HL-60/S4 (cell line): ENCODE measurements around the gene ATP8A1.

Experiments
- in situ Hi-C: fragments of 300-500 bp; cut with MboI; formaldehyde crosslinking; loops from 2 replicates; pipeline ENCODE4 v1.14.3; 2022; ENCODE audit warnings: low sequenced_read_pairs

The ATP8A1 gene

DNA sequence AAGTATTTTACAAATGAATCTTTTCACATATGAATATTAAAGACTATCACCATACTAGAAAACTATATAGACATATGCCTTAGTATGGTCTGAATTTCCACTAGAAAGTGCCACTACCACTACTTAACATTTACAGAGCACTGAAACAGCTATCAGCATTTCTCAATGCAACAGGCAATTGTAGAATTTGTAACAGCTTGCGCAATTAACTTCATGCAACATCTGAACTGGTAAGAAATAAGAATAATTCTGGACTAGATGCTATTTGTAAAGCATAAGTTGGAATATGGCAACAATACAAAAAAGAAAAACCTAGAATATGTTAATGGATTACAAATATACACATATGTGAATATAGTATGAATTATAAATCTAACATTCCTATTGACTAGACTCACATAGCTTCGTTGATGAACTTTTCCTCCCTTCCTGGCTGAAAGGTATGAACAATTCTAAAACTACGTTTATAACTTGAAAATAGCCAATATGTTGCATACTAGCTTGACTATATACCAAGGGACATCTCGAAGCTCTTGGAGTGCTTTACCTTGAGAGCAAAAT, 82.0 kb downstream of the ATP8A1 start:
- in situ Hi-C loops = loop anchor here (25.0 kb wide), 1 partner anchor 287 kb away; no protein-coding TSS in a partner anchor

DNA sequence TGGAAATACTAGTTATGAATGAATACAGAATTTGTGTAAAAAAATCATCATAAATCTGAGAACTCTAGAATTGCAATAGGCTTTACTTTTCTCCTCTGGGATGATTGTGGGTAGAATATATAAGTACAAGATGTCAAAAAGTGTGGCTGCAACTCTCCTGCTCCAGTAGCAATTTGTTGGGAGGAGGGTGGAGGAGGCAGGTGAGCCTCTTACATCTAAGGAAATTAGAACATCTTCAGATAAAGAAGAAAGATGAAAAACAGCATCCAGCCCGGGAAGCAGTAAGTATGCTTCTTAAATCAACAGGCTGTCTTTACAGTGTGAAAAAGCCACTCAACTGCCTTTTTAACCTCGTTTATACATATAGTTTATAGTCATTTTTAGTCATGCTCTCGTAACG, 83.7 kb downstream of the ATP8A1 start:
- in situ Hi-C loops = loop anchor here (25.0 kb wide), 1 partner anchor 289 kb away; no protein-coding TSS in a partner anchor

DNA sequence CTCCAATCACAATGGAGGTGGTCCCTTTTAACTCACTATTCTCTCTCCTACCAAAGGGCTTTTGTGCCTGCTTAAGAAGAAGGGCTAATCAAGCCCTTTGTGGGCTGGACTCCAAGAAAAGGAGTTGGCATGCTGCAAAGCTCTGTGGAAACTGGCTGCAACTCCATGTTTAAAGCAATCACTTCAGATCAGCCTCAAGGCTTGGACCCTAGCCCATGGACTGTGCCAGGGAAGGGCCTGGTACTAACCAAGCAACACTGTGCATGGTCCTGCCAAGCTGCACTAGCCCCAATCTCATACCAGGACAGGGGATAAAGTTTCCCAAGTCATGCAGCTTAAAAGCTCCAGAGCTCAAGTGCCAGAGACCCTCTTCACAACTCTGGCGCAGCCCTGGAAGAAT, 86.7 kb downstream of the ATP8A1 start:
- in situ Hi-C loops = loop anchor here (25.0 kb wide), 1 partner anchor 292 kb away; no protein-coding TSS in a partner anchor

DNA sequence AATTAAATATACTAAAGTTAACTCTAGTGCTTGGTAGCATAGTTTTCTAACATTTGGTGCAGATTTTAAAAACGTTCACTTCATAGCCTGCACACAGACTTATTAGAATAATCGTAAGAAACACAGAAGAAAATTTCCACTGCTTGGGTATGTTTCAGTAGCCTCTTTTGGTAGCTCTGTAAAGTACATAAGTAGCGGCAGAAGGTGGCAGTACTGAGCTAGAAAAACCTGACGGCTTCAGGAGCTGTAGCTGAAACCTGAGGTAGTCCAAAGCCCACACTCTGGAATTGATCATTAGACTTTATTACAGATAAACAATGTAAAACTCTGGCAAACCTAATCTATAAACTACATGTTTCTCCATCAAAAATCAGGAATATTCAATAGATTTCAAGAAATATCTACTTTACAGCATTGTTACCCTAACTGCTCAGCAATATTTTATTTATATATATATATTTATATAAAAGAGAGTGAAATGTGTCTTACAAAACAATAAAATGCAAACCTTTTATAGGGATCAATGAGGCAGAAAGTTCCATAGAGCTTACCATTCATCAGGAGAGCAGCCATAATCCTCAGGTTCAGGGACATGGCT, 88.2 kb downstream of the ATP8A1 start:
- in situ Hi-C loops = loop anchor here (25.0 kb wide), 1 partner anchor 294 kb away; no protein-coding TSS in a partner anchor

DNA sequence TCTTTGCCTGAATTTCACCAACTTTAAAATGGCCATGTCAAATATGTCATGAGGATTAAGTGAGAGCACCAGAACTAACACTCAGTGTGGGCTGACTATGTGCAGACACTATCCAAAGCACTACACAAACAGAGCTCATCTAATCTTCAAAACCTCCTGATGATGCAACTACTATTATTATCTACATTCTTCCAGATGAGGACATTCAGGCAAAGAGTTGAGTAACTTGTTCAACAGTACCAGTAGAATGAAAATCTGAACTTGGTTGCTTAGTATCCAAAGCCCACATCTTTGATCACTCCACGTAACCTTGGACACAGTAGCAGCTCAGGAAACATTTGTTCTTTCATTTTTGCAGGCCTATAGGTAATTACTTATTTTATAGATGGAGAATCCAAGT, 90.1 kb downstream of the ATP8A1 start:
- in situ Hi-C loops = loop anchor here (25.0 kb wide), 1 partner anchor 295 kb away; no protein-coding TSS in a partner anchor

DNA sequence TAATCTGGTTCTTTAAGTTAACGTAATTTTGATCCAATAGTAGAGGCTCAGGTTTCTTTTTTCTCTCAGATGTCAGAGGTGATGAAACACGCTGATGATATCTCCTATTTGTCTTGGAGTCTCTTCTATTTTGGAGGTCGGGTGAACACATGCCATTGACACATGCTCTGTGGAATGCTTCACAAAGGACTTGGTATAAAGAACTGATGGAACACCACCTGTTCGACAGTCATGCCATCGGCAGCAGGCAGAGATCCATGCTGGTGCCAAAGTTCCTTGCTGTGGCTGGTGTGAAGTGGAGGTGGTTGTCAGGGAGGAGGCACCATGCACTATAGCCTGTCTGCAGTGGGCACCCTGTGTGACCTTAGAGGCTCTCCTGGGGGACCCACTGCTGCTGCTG, 94.9 kb downstream of the ATP8A1 start:
- in situ Hi-C loops = loop anchor here (25.0 kb wide), 1 partner anchor 300 kb away; no protein-coding TSS in a partner anchor

DNA sequence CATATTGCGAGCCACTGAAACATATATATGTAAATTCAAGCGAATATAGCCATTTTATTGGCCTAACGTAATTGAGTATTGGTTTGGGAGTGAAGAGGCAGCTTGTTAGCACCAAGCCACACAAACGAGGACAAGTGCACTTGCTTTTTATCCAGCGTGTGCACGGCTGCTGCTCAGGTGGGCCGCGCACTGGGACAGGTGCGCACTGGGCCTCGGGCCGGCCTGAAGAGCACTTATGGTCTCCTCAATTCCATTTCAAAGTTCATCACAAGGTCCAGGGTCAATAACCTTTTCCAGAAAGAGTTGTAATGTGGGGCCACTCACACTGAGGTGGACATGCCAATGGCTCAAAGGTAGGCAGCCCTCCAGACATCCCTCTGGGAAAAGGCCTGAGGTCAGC, 95.9 kb downstream of the ATP8A1 start:
- in situ Hi-C loops = loop anchor here (25.0 kb wide), 1 partner anchor 301 kb away; no protein-coding TSS in a partner anchor

DNA sequence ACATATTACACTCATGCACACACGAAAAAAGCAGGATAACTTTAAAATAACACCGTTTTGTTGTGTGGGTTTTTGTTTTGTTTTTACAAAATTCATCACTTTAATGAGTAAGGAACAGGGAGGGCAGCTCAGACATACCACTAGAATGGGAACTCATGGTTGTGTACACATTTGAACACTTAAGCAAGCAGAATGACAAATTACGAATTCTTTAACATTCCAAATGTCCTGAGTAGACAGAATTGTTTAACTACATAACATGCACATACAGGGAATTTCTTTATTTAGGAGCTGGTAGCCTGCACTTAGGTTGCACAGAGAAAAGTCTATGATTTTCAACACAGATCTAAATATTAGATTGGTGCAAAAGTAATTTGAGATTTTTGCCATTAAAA, 96.4 kb downstream of the ATP8A1 start:
- in situ Hi-C loops = loop anchor here (25.0 kb wide), 1 partner anchor 302 kb away; no protein-coding TSS in a partner anchor

DNA sequence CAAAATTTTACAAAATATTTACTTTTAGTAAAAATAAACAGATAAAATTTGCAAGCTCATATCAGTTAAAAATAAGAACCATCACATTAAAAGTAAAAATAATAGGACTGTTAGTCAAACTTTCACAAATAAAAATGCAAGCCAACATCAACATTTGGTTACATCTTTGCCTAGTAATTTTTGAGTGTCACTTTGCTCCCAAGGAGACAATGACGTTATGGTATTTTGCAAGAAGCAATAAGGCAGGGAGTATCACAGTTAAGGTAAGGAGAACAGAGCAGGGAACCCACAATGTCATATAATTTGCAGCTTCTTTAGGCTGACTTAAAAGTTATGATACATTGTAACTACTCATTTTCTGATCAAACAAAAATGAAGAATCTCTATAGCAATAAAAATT, 98.7 kb downstream of the ATP8A1 start:
- in situ Hi-C loops = loop anchor here (25.0 kb wide), 1 partner anchor 304 kb away; no protein-coding TSS in a partner anchor

DNA sequence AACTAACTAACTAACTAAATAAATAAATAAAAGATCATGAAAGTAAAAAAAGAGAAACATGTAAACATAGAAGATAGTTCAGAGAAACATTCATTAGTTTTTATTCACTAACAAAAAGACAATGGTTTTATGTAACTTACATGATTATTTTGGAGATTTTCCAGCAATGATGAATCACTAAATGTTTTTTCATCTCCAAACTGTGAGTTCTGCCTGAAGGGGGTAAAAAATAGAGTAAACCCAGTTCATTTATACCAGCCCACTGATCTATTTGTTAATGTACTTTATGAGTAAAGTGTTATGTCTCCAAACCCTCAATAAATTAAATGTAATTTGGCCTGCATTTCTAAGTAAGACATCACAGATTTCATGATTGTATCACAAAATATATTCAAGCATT, 101.1 kb downstream of the ATP8A1 start:
- in situ Hi-C loops = loop anchor here (25.0 kb wide), 1 partner anchor 306 kb away; no protein-coding TSS in a partner anchor

DNA sequence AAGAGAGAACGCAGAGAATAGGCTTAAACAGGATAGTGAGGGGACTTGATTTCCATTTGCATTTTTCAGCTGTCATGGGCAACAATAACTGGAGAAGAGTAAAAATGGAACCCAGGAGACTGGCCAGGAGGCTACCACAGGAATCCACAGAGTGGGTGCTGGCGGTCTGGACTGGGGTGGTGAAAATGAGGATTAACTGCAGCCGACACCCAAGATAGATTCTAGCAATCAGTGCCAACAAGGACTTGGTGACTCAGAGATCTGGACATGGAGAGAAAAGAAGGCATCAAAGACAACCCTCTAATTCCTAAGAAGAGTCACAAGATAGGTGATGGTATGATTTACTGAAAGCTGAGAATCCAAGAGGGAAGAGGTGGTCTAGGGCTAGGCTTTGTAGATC, 102.8 kb downstream of the ATP8A1 start:
- in situ Hi-C loops = loop anchor here (25.0 kb wide), 1 partner anchor 308 kb away; no protein-coding TSS in a partner anchor

DNA sequence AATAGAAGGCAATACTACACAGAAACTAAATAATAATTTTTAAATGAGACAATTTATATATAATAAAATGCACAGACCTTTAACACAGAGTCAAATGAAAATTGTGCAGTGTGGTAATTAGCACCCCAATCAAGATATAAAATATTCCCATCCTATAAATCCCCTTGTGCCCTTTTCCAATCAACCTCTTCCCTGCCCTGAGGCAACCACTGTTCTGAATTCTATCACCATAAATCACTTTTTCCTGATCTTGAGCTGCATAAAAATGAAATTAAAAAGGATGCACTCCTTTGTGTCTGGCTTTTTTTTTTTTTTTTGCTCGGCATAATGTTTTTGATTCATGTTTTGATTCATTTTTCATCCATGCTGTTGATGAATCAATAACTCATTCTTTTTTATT, 107.0 kb downstream of the ATP8A1 start:
- in situ Hi-C loops = loop anchor here (25.0 kb wide), 1 partner anchor 312 kb away; no protein-coding TSS in a partner anchor

DNA sequence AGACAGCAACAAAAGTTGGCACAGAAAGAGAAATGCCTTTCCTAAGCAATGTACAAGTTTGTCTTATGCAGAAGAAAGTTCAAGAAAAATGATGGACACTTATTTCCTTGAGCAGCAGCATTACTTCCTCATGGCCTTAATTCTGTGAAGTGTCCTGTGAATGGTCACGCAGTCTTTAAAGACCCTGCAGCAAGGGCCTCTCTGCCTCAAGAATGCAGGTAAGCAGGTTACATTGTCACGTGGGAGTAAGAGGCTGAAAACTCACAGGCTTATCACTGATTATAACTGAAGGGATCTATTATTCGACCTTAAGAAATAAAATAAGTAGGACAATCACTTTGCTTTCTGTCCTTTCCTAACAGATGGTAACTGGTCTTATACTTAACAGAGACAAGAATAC, 109.1 kb downstream of the ATP8A1 start:
- in situ Hi-C loops = no loop called here

DNA sequence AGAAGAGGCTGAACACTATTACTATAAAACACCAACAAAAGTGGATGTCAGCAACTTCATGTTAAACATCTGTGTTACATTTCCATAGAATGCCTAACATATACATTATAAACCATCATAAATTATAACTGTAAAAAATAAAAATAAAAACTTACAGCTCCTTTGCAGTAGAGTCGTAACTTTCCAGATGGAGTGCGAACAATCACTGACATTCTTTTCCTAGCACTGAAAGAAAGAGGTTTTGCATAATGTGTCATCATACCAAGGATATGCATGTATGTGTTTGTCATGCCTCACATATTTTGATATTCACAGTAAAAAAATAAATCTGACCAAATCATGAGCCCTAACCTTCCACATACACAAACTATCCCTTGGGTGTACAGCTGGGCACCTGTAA, 113.1 kb downstream of the ATP8A1 start:
- in situ Hi-C loops = no loop called here

DNA sequence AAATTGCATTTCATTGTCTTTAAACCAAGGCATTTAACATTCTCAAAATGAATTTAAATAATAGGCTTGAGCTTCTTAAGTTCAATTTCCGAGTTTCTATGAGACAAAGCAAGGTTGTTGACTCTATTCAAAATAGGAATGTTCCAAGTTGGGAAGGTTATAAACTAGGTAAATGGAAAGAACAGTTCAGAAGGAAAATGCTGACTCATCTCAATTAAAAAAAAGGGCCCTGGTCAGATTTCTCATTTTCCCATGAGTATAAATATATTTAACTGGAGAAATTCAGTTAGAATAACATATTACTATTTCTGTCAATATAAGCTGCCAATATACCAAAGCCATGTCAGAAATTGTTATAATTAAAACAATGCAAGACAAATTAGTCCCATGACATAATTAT, 113.8 kb downstream of the ATP8A1 start:
- in situ Hi-C loops = no loop called here

DNA sequence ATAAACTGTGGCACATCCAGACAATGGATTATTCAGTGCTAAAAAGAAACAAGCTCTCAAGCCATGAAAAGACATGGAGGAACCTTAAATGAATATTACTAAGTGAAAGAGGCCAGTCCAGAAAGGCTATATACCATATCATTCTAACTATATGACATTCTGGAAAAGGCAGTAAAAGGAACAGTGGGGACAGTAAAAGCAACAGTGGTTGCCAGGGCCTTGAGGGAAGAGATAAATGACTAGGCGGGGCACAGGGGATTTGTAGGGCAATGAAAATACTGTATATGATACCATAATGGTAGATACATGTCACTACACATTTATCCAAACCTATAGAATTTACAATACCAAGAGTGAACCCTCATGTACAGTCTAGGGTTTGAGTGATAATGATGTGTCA, 115.3 kb downstream of the ATP8A1 start:
- in situ Hi-C loops = no loop called here

DNA sequence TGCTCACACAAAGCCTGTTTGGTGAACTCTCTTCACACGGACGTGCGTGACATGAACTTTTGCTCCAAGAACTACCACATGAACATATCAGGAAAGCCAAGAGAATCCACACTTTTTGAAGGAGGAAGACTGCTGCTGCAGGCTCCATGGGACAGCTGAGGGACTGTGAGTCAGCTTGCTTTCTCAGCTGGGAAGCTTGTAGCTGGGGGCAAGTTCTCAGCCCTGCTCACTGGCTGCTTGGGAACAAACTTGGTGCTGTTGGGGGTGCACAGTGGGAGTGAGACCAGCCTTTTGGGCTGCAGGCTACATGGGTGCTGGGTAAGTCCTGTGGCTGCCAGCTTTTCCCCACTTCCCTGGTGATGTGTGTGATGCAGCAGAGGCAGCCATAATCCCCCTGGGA, 123.9 kb downstream of the ATP8A1 start:
- in situ Hi-C loops = no loop called here

DNA sequence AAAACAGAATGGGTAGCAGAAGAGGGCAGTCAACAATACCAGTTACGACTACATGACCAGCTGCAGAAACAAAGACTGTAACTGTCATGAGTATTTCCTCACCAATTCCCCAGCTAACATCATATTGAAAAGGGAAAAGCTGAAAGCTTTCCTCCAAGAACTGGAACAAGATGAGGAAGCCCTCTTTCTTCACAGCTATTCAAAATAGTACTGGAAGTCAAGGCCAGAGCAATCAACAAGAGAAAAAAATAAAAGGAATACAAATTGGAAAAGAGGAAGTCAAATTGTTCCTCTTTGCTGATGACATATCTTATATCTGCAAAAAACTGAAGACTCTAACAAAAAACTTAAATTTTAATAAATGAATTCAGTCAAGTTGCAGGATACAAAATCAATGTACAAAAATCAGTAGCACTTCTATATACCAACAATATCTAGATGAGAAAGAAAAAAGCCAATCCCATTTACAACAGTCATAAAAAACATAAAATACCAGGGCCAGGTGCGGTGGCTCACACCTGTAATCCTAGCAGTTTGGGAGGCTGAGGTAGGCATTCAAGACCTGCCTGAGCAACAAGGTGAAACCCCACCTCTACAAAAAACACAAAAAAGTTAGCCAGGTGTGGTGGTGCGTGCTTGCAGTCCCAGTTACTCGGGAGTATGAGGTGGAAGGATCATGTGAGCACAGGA, 125.4 kb downstream of the ATP8A1 start:
- in situ Hi-C loops = no loop called here

DNA sequence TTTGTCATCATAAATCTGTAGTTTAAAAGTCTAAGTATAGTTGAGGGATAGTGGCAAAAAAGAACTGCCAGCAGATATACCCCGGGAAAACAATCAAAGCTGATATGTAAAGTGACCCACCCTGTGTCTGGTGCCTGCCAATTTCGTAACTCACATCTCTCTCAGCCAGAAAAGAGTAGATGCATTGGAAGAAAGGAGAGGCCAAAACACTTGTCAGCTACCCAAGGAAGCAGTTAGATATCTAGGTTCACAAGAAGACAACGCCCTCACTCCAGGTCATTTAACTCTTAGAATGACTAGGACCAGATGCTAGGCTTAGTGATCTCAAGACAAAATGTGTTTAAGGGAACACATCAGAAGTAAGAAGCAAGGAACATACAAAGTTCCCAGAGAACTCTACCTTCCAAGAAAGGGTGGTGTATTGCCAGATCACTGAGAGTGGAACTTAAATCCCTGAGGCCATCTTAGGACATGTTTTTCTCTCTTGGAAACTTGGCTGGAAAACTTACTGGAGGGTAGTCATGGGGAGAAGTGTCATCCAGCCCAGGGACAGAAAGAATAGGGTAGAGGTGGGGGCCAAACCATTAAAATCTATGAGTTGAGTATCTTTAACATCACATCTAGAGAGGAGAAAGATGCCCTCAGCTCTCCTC, 133.7 kb downstream of the ATP8A1 start:
- in situ Hi-C loops = no loop called here

DNA sequence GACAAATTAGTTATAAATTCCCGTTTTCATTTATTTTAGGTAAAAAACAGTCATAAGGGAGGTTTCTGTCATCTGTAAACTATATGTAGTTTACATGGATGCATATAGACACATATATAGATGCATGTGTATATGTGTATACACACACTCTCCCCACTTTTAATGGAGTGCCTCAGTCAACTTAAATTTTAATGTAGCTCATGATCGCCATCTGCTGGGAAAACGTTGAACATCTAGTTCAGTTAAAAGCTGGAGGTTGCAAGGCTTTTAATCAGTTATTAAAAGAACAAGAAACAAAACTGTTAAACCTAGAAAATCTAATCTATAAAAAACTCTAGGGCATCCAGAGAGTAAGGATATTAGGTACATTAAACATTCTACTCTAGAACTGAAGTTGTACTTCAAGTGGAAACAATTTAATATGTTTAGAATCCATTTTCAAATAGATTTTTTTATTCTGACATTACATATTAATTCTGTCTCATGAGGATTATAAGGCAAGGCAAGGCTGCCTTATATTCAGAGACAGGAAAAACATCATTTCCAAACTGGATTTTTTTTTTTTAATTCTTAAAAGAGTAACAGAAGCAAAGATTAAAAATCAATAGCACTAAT, 137.0 kb downstream of the ATP8A1 start:
- in situ Hi-C loops = loop anchor here (10.0 kb wide), 1 partner anchor 235 kb away; no protein-coding TSS in a partner anchor
